ENCODE measurements around the gene SERPINA6. TPM values are rescaled to one million over a fixed set of nuclear protein-coding genes. Genes with fewer than 3 reads are reported as not detected.

SERPINA6 gene
- total RNA-seq, 4 donors from 2014 or later: not detected

DNA sequence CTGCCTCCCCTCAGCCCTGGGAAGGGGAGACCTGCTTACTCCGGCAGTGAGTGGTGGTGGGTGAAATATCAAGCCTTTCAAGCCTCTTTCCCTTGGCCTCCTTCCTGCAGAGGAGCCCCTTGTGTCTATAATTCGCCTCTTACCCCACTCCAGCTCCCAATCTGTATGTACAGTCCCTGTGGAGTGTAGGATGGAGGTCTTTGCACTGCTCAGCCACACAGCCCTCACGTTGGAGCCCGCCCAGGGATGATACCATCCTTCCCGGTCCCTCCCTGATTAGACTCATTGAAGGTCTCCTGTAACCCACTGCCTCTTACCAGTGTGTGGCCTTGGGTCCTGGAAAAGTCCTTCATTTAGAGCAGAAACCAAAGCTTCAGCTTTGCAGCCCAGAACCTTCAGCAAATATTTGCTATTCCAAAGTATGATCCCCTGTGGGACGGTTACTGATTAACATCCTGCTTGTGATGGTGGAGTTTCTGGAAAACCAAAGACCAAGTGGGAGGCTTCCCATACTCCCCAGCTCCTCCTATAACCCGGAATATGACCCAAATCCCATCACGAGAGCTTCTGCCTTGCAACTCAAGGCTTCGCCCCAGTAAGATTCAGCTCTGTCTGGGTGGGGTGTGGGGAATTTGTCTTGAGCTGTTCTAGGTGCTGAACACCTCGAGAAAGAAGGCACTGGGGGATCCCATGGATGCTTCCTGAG lies 30.1 kb downstream of the SERPINA6 start, which contains the start of gene SERPINA10:
Gene SERPINA10, minus strand, starts transcription at position 397 of the 706 bp plus-strand sequence. CDS start 2,675 bp downstream, outside the sequence.
- TF ChIP-seq, protein P1, sequence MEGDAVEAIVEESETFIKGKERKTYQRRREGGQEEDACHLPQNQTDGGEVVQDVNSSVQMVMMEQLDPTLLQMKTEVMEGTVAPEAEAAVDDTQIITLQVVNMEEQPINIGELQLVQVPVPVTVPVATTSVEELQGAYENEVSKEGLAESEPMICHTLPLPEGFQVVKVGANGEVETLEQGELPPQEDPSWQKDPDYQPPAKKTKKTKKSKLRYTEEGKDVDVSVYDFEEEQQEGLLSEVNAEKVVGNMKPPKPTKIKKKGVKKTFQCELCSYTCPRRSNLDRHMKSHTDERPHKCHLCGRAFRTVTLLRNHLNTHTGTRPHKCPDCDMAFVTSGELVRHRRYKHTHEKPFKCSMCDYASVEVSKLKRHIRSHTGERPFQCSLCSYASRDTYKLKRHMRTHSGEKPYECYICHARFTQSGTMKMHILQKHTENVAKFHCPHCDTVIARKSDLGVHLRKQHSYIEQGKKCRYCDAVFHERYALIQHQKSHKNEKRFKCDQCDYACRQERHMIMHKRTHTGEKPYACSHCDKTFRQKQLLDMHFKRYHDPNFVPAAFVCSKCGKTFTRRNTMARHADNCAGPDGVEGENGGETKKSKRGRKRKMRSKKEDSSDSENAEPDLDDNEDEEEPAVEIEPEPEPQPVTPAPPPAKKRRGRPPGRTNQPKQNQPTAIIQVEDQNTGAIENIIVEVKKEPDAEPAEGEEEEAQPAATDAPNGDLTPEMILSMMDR (IDR thresholded peaks at IDR 0.05; ENCODE audit: low read depth): no peak

DNA sequence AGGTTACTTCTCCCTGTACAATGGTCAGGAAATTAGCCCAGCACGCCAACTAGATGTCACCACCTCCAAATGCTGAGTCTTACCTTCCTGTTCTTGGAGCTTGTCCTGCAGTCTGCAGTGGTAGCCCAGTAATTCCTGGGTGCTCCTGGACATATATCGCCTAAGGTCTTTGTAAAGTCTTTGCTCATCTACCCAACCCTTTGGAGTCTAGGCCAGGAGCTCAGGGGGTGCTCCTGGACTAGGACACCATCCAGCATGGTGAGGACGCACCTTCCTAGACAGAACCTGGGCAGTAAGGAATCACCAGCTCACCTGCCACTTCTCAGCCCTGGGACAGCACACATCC lies 30.6 kb downstream of the SERPINA6 start:
- TF ChIP-seq, protein P1 (IDR thresholded peaks at IDR 0.05; ENCODE audit: low read depth): no peak

DNA sequence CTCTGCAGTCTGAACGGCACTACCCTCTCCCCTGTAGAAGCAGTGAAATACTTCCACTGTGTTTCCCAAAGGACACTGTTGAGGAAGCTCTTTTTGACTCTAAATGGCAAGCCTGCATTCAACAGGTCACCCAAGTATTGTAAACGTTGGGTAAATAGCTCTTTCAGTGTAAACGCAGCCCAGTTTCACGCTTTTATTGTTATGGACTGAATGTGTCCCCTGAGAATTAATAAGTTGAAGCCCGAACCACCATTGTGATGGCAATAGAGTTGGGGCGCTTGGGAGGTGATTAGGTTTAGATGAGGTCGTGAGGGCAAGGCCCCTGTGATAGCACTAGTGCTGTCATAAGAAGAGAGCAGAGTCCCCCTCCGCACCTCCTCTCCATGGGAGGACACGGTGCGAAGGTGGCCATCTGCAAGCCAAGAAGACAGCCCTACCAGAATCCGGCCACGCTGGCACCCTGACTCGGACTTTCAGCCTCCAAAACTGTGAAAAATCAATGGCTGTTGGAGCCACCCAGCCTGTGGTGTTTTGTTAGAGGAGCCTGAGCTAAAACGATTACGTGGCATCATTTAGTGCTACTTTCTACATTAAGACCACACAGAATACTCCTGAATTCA lies 31.1 kb downstream of the SERPINA6 start:
- TF ChIP-seq, protein P1 (IDR thresholded peaks at IDR 0.05; ENCODE audit: low read depth): no peak

DNA sequence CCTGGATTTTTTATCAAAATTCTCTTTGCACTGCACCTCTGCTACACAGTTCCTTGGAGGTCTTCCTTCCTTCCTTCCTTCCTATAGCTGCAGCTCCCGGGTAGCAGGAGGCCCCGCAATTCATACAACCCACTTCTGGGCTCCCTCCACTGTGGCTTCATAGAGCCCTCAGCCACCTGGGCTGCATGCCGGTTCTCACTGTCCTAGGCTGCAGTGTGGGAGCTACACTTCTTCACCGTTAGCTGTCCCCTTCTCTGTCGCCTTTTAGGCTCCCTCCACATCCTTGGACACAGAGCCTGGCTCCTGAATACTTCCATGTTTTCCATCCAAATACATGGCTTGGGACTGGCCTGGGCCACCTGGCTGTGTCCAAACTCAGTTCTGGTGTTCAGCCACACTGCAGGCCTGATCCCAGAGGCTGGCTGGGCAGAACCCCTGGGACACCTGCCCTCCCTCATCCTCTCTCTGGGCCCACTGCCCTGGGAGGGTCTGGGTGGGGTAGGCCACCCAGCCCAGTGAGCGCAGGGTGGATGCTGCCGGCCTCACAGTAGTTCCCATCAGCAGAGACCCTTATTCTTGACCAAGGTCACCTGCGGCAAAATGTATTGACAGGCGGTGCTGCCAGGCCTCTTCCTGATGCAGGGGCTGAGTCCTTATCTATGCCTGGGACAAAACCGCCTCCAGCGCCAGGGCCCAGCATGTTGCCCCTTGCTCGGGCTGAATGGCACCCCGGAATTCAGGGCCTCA lies 31.8 kb downstream of the SERPINA6 start:
- TF ChIP-seq, protein P1 (IDR thresholded peaks at IDR 0.05; ENCODE audit: low read depth): no peak

DNA sequence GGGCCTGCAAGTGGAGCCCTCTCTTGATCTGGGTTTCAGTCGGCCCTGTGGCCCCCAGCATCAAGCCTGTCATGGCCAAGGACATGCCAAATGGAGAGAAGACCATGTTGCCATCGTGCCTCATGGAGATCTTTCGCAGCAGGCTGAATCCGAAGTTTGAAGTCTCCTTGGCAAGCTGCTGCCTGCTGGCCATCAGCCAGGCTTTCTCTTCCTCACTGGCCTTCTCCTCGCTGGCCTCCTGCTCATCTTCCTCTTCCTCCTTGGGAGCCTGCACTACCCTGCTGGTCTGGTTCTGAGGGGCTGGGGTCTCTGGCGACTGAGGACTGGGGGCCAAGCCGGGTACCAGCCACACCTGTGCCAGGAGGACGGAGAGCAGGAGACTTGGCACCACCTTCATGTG lies 32.9 kb downstream of the SERPINA6 start:
- TF ChIP-seq, protein P1 (IDR thresholded peaks at IDR 0.05; ENCODE audit: low read depth): no peak

DNA sequence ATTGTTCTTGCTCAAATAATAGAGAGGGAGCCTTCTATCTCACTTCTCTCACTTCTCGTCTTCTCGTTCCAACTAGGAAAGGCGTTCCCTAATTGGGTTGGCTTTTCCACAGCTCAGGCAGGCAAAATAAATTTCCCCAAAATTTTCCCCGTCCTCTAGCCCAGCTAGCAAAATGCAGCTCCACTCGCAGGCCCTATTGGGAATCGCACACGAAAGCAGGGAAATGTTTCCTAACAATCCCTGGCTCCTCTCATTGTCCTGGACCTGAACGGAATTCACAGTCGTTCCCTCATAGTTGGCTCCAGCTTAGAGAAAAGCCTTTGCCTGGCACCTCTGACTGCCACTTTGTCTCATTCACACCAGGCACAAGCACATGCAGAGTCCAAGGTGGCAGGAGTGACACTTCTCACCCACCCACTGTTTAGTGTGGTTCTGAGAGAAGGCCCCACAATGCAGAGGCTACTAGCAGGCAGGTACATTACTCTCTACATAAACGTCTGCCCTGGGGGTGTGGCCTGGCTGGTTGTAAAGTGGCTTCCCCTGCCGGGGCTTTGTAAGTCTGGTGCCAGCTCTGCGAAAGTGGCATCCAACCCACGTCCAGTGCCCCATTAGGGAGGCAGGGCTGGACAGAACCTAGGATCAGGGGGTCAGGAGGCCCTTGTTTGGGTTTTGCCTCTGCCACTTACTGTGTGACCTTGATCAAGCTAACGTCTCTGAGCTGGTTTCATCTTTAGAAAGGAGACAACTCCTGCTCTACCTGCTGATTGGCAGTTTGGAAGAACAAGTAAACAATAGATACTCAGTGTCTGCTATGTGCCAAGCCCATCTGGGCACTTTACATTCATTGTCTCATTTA lies 34.3 kb downstream of the SERPINA6 start:
- TF ChIP-seq, protein P1 (IDR thresholded peaks at IDR 0.05; ENCODE audit: low read depth): no peak

Measured in subcutaneous adipose tissue (tissue), 4 donors.